NCI-H1930 (cell line): Measurements from ENCODE around the gene PDE4D.
"Not testable (repeated sequence)": the region's sequence is repeated elsewhere in the genome, so short reads cannot be mapped to it uniquely, and the experiment has no call there.

Source experiments
- DNase-seq, 2 experiments: peaks; one replicate each; lab custom pipeline; 2025; lab: John Stamatoyannopoulos, UW

PDE4D gene

GRCh38 chr5:59768152-59769040, 125.1 kb downstream of the PDE4D start:
- peak; percentile 51 to 68 for DNase-seq

- DNase-seq: no peak
Measured at GRCh38 chr5:59767681-59768151, 125.8 kb downstream of the PDE4D start.

GRCh38 chr5:59767211-59767605, 126.3 kb downstream of the PDE4D start:
- DNase-seq: no peak

DNA sequence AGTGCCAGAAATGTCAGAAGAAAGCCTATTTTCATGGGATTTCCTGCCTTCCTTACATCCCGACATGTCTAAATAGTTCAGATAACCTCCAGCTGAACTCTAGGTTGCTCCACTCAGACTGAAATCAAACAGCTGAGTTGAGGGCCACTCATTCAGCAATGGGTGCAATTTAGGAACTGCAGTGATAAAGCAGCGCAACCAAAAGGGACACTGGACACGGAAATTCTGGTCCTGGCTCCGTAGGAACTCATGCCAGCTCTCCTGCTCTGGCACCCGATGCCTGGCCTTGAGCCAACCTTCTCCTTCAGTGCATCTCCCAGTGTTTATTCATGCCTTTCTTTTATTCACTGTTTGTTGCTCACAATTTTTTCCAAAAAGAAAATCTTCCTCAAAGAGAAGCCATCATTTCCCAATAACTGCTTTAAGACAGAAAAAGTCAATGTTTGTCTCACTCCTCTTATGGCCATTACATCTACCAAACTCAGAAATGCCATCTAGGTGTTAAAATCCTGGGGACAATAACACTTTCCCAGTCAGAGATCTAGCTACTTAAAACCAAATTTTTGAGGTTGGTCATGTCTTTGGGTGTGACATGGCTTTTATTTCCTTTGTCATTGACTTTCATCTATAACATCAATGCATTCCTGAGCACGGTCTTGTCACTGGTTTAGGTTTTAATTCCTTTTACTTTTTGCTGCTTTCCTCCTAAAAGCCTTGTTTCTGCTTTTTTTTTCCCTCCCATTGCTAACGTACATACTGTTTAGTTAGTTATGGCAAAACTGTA, 126.9 kb downstream of the PDE4D start:
- no peak for DNase-seq

DNA sequence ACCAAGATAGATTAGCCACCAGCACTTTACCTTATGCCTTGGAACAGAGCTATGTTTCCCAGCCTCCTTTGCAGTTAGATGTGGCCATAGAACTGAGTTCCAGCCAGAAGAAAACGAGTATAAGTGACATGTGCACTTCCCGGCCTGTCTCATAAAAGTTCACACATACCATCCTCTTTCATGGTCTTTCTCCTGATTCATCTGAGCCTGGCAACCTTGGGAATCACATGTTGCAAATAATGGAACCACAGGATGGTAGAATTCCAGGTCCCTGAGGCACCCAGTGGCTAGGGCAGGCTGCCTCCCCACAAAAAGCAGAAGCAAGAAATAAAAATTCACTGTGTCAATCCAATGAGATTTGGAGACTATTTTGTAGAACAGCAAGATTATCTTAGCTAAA, 128.1 kb downstream of the PDE4D start:
- DNase-seq: no peak

GRCh38 chr5:59764361-59764760, 129.2 kb downstream of the PDE4D start:
- DNase-seq: no peak

GRCh38 chr5:59763541-59763940, 130.0 kb downstream of the PDE4D start:
- DNase-seq: no peak

DNA sequence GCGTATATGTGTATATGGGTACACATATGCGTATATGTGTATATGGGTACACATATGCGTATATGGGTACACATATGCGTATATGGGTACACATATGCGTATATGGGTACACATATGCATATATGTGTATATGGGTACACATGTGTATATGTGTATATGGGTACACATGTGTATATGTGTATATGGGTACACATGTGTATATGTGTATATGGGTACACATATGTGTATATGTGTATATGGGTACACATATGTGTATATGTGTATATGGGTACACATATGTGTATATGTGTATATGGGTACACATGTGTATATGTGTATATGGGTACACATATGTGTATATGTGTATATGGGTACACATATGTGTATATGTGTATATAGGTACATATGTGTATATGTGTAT, 131.3 kb downstream of the PDE4D start:
- DNase-seq: not testable (repeated sequence)

DNA sequence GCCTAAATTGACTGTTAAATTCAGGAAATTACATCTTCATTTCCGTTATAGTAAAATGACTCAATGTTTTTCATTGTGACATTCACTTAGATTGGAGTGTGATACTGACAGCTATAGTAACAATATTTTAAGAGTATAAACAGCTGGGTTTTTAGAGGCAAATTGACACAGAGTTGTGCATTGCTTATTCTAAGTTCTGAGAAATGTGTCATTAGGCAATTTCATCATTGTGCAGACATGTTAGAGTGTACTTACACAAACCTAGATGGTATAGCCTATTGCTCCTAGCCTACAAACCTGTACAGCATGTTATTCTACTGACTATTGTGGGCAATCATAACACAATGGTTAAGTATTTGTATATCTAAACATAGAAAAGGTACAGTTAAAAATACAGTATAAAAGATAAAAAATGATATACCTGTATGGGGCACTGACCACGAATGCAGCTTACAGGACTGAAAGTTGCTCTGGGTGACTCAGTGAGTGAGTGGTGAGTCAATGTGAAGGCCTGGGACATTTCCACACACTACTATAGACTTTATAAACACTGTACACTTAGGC, 132.7 kb downstream of the PDE4D start:
- no peak for DNase-seq

DNA sequence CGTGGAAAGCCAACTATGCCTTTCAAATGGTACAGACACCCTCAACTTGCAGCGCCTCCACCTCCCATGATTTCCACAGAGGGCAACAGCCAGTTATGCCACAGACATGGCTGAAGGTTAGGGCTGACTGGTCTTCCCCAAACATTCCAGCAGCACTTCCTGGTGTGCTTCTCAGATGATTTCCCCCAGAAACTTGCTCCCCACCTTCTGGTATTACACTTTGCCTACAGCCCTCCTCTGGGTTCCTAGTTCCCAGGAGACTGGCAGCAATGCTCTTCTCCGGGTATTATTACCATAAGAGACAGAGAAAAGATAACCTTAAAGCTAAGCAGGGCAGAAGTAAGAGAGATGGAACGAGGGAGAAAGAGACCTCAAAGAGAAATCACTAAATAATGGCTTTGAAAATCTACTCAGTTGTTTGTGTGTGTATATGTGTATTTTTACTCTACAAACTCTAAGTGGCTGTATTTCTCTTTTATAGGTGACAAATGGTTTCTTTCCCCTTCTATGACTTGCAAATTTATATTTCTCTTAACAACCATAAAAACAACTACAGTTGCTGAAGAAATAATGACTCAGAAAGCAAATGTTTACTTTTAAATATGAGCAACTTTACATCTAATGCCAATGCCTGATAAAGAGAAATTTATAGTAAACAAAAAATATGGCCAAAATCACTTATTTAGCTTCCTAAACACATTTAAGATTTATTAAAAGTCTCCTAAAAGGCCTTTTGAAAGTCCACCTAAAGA, 133.8 kb downstream of the PDE4D start:
- no peak for DNase-seq

DNA sequence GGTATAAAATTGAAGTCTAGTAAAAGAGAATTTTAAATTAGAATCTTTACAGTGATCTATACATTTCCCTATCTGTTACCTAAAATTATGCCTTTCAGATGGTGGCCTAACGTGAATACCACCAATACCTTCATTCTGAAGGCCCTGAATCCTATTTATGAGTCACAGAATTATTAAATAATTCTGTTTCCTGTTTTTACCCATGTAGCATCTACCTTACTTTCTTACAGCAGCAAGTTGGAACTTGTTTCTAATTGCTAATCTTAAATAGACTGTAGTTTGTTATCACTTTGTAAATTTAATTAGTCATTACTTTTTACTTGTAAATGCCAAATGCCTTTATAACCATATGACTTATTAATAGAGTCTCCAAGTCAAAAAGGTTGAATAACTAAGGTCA, 135.0 kb downstream of the PDE4D start:
- DNase-seq: no peak

DNA sequence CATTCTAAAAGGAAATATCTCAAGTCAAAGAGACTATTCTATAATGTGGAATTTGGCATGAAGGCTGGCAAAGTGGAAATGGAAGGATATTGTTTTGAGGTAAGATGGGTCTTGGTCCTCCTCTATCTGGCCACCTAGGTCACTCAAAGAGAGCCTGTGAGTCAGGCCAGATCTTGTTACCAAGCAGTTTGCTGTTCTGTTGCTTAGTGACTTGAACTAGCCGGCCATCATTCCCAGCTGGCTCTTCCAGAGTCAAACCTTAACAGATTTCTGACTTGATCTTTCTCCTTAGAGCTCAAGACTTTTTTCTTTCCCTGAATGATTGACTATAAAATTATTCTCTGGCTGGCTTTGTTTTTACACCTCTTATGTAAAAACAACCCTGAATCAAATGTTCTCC, 136.1 kb downstream of the PDE4D start:
- no peak for DNase-seq

DNA sequence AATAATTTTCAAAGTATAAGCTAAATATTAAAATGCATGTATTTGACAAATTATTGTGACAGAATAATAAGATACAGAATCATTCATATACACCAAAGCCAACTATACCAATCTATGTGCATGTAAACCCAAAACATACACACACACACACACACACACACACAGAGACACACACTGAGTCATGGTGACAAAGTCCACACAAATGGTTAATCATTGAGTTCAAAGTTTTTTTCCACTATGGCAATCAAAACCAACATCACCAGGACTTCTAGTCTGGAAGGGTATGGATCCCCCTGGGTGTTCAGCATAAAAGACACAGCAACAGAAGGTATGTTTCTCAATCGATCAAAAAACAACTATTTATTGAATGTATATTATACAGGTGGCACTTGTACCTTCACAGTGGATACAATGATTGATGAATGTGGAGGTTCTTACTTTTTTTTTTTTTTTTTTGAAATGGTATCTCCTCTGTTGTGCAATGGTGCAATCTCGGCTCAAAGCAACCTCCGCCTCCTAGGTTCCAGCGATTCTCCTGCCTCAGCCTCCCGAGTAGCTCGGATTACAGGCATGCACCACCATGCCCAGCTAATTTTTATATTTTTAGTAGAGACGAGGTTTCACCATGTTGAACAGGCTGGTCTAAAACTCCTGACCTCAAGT, 137.0 kb downstream of the PDE4D start:
- no peak for DNase-seq

GRCh38 chr5:59755476-59755875, 138.1 kb downstream of the PDE4D start:
- DNase-seq: no peak

GRCh38 chr5:59753599-59753998, 139.9 kb downstream of the PDE4D start:
- no peak for DNase-seq

GRCh38 chr5:59749782-59750520, 143.6 kb downstream of the PDE4D start:
- DNase-seq: no peak

DNA sequence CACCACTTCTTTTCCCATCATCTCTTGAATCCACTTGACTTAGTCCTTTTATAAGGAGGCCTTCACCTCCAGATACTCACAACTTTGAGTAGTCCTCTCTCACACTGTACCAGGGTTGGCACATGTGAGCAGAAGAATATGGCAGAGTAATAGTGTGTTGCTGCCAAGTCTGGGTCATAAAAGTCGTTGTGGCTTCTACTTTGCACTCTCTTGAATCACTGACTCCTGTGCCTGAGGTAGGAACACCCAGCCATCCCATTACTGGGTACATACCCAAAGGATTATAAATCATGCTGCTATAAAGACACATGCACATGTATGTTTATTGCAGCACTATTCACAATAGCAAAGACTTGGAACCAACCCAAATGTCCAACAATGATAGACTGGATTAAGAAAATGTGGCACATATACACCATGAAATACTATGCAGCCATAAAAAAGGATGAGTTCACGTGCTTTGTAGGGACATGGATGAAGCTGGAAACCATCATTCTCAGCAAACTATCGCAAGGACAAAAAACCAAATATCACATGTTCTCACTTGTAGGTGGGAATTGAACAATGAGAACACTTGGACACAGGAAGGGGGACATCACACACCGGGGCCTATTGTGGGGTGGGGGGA, 145.4 kb downstream of the PDE4D start:
- DNase-seq: not testable (repeated sequence)

DNA sequence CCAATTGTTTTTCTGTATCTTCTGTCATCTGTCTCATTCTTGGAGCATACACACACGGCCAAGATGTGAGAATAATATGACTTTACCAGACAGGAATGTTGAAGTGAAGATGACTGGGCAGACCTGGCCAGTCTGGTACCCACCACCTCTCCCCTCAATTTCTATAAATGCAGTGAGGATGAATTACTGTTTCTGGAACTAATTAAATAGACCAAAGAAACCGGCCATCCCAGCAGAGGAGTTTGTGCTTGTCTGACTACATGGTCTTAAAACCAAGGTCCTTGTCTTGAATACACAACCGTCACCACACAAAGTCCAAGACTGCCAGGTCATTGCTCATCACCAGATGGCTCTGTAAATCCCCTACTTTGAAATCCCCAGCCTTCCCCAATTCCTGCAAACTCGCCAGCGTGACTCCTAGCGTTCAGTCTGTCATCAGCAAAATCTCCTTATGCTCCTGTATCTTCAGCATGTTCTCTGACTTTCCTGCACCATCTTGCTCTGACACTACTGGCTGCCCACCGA, 147.2 kb downstream of the PDE4D start:
- no peak for DNase-seq

GRCh38 chr5:59745415-59745863, 148.1 kb downstream of the PDE4D start:
- DNase-seq: peak in 1 of 2 experiments; percentile 8

DNA sequence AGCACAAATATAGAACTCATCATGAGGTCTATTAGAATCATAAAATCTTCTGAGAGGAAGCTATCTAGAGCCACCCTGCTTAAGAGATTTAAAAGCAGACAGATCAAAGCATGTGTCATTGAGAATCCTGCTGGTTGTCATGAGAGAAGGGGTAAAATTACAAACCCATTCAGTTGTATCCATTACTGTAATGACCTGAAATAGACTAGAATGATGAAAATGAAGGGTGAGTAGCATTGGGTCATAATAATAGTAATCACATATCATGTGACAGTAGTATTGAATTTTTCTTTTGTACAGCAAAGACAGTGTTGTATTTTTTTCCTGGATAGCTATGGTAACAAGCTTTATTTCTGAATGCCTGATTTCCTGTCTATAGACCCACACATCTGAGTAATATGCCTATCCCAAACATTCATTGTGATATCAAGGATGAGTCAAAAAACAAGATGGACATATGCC, 149.0 kb downstream of the PDE4D start:
- peak; percentile 74 to 75 for DNase-seq
